WTC11 (cell line): ENCODE results near the gene BEGAIN.

ENCODE experiments used
- GRHL2 ChIP-seq: fragments of 250-450 bp; sonication (Bioruptor Pico); IDR thresholded peaks from 2 replicates; pipeline ENCODE4 v1.8.0; 2022; ENCODE audit warnings: mild to moderate bottlenecking, moderate library complexity; ENCODE audit not compliant: insufficient replicate concordance, severe bottlenecking
- NR2C2 ChIP-seq: sonication (generic); formaldehyde crosslinking; IDR thresholded peaks from 2 replicates; pipeline ENCODE4 v1.8.0; 2022; ENCODE audit warnings: mild to moderate bottlenecking, missing genetic modification reagents
- TF ChIP-seq, protein P1 (sequence below): fragments of 200-600 bp; IDR thresholded peaks from 2 replicates; pipeline ENCODE4 v1.8.0; 2022; ENCODE audit warnings: antibody characterized with exemption

DNA sequence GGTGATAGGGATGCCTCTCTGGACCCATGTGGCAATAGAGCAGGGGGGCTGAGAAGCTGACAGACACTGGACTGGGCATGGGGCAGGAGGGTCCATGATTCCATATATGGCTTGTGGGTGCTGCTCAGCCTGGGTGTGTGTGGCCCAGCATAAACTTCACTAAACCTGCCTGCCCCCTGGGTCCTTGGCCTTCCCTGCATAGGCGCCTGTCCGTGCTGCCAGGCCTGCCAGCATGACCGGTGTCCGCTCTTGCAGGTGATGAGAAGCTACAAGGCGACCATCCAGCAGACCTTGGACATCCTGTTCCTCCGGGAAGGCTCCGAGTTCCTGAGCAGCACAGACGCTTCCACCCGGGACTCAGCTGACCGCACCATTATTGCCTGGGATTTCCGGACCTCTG lies 61.6 kb downstream of the BEGAIN start:
- TF ChIP-seq GRHL2 (CRISPR knock-in tag) = no peak
- TF ChIP-seq, protein P1, sequence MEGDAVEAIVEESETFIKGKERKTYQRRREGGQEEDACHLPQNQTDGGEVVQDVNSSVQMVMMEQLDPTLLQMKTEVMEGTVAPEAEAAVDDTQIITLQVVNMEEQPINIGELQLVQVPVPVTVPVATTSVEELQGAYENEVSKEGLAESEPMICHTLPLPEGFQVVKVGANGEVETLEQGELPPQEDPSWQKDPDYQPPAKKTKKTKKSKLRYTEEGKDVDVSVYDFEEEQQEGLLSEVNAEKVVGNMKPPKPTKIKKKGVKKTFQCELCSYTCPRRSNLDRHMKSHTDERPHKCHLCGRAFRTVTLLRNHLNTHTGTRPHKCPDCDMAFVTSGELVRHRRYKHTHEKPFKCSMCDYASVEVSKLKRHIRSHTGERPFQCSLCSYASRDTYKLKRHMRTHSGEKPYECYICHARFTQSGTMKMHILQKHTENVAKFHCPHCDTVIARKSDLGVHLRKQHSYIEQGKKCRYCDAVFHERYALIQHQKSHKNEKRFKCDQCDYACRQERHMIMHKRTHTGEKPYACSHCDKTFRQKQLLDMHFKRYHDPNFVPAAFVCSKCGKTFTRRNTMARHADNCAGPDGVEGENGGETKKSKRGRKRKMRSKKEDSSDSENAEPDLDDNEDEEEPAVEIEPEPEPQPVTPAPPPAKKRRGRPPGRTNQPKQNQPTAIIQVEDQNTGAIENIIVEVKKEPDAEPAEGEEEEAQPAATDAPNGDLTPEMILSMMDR = no peak
- TF ChIP-seq NR2C2 (CRISPR knock-in tag) = no peak
